ENCODE measurements around the gene KRTAP4-9. TPM values are rescaled to one million over a fixed set of nuclear protein-coding genes. Genes with fewer than 3 reads are reported as not detected.
"Not testable (repeated sequence)": the region's sequence is repeated elsewhere in the genome, so short reads cannot be mapped to it uniquely, and the experiment has no call there.

KRTAP4-9 gene
- polyA plus RNA-seq, 1 experiment = not detected

GRCh38 chr17:41126412-41126811, 21.2 kb downstream of the KRTAP4-9 start:
- ChIA-PET POLR2A (no interaction called here), CTCF (interaction anchor here (0.6 kb wide), 1 partner anchor 51 kb away, joined by 3 read pairs; no protein-coding TSS in a partner anchor)
- no peak overlapping the region for H3K4me3 ChIP-seq (ENCODE audit: low read depth, low read length)
- no peak overlapping the region for H3K27ac ChIP-seq (ENCODE audit: low read depth, low read length)
- H3K27me3 ChIP-seq (ENCODE audit: control insufficient read depth, insufficient read depth, low read length) = no peaks in the 10 kb centered on the region
- DNase-seq (ENCODE audit: low read depth, low spot score) = no peak
- TF ChIP-seq, protein P1, sequence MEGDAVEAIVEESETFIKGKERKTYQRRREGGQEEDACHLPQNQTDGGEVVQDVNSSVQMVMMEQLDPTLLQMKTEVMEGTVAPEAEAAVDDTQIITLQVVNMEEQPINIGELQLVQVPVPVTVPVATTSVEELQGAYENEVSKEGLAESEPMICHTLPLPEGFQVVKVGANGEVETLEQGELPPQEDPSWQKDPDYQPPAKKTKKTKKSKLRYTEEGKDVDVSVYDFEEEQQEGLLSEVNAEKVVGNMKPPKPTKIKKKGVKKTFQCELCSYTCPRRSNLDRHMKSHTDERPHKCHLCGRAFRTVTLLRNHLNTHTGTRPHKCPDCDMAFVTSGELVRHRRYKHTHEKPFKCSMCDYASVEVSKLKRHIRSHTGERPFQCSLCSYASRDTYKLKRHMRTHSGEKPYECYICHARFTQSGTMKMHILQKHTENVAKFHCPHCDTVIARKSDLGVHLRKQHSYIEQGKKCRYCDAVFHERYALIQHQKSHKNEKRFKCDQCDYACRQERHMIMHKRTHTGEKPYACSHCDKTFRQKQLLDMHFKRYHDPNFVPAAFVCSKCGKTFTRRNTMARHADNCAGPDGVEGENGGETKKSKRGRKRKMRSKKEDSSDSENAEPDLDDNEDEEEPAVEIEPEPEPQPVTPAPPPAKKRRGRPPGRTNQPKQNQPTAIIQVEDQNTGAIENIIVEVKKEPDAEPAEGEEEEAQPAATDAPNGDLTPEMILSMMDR (IDR thresholded peaks at IDR 0.05; ENCODE audit: low read depth, low read length) = no peak
- no peaks in the 10 kb centered on the region for H3K9me3 ChIP-seq (ENCODE audit: control insufficient read depth, insufficient read depth, low read length)

DNA sequence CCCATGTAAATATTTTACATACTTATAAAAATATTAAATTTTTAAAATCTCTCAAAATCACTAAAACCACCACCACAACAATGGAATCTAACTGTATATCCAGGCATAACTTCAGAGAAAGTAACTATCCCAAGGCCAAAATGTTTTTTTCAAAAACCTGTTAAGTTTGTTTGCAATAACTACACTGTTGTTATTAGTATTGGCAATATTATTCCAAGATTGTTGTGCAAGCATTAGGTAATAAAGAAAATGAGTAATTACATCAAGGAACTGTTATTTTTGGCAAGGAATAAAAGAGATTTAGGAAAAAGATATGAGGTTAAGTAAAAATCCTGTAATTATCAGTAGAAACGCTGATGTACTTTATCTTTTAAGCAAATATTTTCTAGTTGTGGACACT, 22.2 kb downstream of the KRTAP4-9 start:
- Histone ChIP-seq H3K27ac (ENCODE audit: low read depth, low read length) (no peak overlapping the region), H3K27me3 (ENCODE audit: control insufficient read depth, insufficient read depth, low read length) (no peaks in the 10 kb centered on the region), H3K9me3 (ENCODE audit: control insufficient read depth, insufficient read depth, low read length) (no peaks in the 10 kb centered on the region), H3K4me3 (ENCODE audit: low read depth, low read length) (no peak overlapping the region)
- TF ChIP-seq, protein P1 (IDR thresholded peaks at IDR 0.05; ENCODE audit: low read depth, low read length) = no peak
- CTCF ChIA-PET = no interaction called here
- DNase-seq (ENCODE audit: low read depth, low spot score) = no peak
- POLR2A ChIA-PET = no interaction called here

GRCh38 chr17:41131979-41132378, 26.8 kb downstream of the KRTAP4-9 start:
- Histone ChIP-seq H3K9me3 (ENCODE audit: control insufficient read depth, insufficient read depth, low read length) (no peaks in the 10 kb centered on the region), H3K27me3 (ENCODE audit: control insufficient read depth, insufficient read depth, low read length) (no peaks in the 10 kb centered on the region), H3K4me3 (ENCODE audit: low read depth, low read length) (no peak overlapping the region), H3K27ac (ENCODE audit: low read depth, low read length) (no peak overlapping the region)
- ChIA-PET CTCF (interaction anchor here (0.8 kb wide), 1 partner anchor 84 kb away, joined by 3 read pairs; no protein-coding TSS in a partner anchor), POLR2A (interaction anchor here (1.2 kb wide), 1 partner anchor 73 kb away, joined by 4 read pairs; no protein-coding TSS in a partner anchor)
- TF ChIP-seq, protein P1 (IDR thresholded peaks at IDR 0.05; ENCODE audit: low read depth, low read length) = no peak
- no peak for DNase-seq (ENCODE audit: low read depth, low spot score)

GRCh38 chr17:41133880-41134735, 28.9 kb downstream of the KRTAP4-9 start:
- CTCF ChIA-PET = no interaction called here
- H3K27me3 ChIP-seq (ENCODE audit: control insufficient read depth, insufficient read depth, low read length) = no peaks in the 10 kb centered on the region
- no peak for DNase-seq (ENCODE audit: low read depth, low spot score)
- peak overlapping the region; percentile 80 for H3K27ac ChIP-seq (ENCODE audit: low read depth, low read length)
- POLR2A ChIA-PET = interaction anchor here (0.6 kb wide), 1 partner anchor 408 kb away, joined by 4 read pairs; no protein-coding TSS in a partner anchor
- TF ChIP-seq, protein P1 (IDR thresholded peaks at IDR 0.05; ENCODE audit: low read depth, low read length) = no peak
- H3K4me3 ChIP-seq (ENCODE audit: low read depth, low read length) = no peak overlapping the region
- no peaks in the 10 kb centered on the region for H3K9me3 ChIP-seq (ENCODE audit: control insufficient read depth, insufficient read depth, low read length)

DNA sequence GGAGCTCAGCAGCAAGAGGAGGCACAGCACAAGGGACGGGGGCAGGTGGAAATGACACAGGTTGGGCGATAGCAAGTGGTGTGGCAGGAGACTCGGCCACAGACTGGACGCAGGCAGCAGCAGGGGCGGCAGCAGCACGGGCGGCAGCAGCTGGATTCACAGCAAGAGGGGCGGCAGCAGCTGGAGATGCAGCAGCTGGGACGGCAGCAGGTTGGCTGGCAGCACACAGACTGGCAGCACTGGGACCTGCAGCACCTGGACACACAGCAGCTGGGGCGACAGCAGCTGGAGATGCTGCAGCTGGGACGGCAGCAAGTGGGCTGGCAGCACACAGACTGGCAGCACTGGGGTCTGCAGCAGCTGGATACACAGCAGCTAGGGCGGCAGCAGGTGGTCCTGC, 34.7 kb downstream of the KRTAP4-9 start:
- POLR2A ChIA-PET; H3K27ac ChIP-seq (ENCODE audit: low read depth, low read length); H3K27me3 ChIP-seq (ENCODE audit: control insufficient read depth, insufficient read depth, low read length); CTCF ChIA-PET; H3K4me3 ChIP-seq (ENCODE audit: low read depth, low read length); DNase-seq (ENCODE audit: low read depth, low spot score): not testable (repeated sequence)
- H3K9me3 ChIP-seq (ENCODE audit: control insufficient read depth, insufficient read depth, low read length) = peaks cover 18% of the 10 kb centered on the region

Measured in AG04450 (cell line).